Lung (tissue), 12 donors: ENCODE results near the gene ZMAT5. TPM values are rescaled to one million over a fixed set of nuclear protein-coding genes. Genes with fewer than 3 reads are reported as not detected.

Experiments
- ATAC-seq: fragments of 200-7000 bp; cut with Tn5 transposase; one replicate; pipeline ENCODE4 v1.9.1; 2020; ENCODE audit warnings: moderate number of reproducible peaks; ENCODE audit not compliant: insufficient read depth, low FRiP score
- DNase-seq, 3 donors: peaks; one replicate each; pipeline ENCODE4 v3.0.0-alpha.2; 2013 to 2017
- H3K27ac ChIP-seq, 2 donors: one replicate each; pipeline ENCODE4 v1.5.1; 2013; ENCODE audit warnings: mild to moderate bottlenecking in 2 of 2, moderate library complexity in 2 of 2, control low read depth in 1 of 2, inconsistent platforms in 1 of 2, low read depth in 1 of 2, low read length in 1 of 2
- H3K27me3 ChIP-seq, 3 donors: one replicate each; pipeline ENCODE4 v1.5.1; 2013; ENCODE audit warnings: low read length in 2 of 3; ENCODE audit not compliant: control insufficient read depth in 3 of 3, insufficient read depth in 3 of 3
- H3K36me3 ChIP-seq, 4 donors: one replicate each; pipeline ENCODE4 v1.5.1; 2013; ENCODE audit warnings: low read length in 4 of 4, mild to moderate bottlenecking in 1 of 4, moderate library complexity in 1 of 4; ENCODE audit not compliant: control insufficient read depth in 4 of 4, insufficient read depth in 4 of 4
- H3K4me1 ChIP-seq, 5 donors: one replicate each; pipeline ENCODE4 v1.5.1; 2013; ENCODE audit warnings: low read length in 5 of 5, mild to moderate bottlenecking in 2 of 5, moderate library complexity in 1 of 5; ENCODE audit not compliant: control insufficient read depth in 5 of 5, insufficient read depth in 5 of 5
- H3K4me3 ChIP-seq: one replicate; pipeline ENCODE4 v1.5.1; 2013; ENCODE audit warnings: mild to moderate bottlenecking, control low read depth, moderate library complexity
- H3K9ac ChIP-seq, 2 donors: one replicate each; pipeline ENCODE4 v1.5.1; 2013; ENCODE audit warnings: low read length in 2 of 2, control low read depth in 1 of 2; ENCODE audit not compliant: insufficient read depth in 1 of 2
- H3K9me3 ChIP-seq, 4 donors: one replicate each; pipeline ENCODE4 v1.5.1; 2013; ENCODE audit warnings: low read length in 3 of 4, mild to moderate bottlenecking in 1 of 4, moderate library complexity in 1 of 4; ENCODE audit not compliant: control insufficient read depth in 4 of 4, insufficient read depth in 3 of 4
- CTCF ChIP-seq: IDR thresholded peaks from 2 replicates; pipeline ENCODE4 v1.5.1; 2012; ENCODE audit warnings: mild to moderate bottlenecking; ENCODE audit errors: control extremely low read depth, extremely low read depth
- WGBS, 2 donors: extraction: QIAGEN DNeasy Blood & Tissue Kit; methylation state at CpG; one replicate each; pipeline ENCODE4 v1.1.7; 2013; 5-methylcytosine and 5-hydroxymethylcytosine counted together
- polyA plus RNA-seq, 2 donors: library from polyadenylated mRNA; stranded (reverse); fragments of 200-250 nt; gene quantifications; one replicate each; pipeline ENCODE4 v1.2.1, GENCODE V29; 2013
- total RNA-seq, 2 donors: library from RNA; depleted of rRNA in 1 of 2; stranded (reverse); fragments of >200 nt in 1 of 2; gene quantifications; one replicate each; pipeline ENCODE4 v1.2.1, GENCODE V29; 2014 to 2021
- donor health status: control.
- donor health status: control.
- donor health status: Bipolar disorder and iron deficiency.
- donor health status: healthy.
- donor health status: DM: yes; HTN: yes; CAD: no.

The ZMAT5 gene
- total and polyA plus RNA-seq, 4 donors: 11.2 to 32.5 (median 25.4) TPM

- ATAC-seq: no peak
- Histone ChIP-seq H3K9ac (no peak overlapping the region), H3K27me3 (peaks cover 0 to 28% (median 0%) of the 10 kb centered on the region in 3 donors), H3K4me3 (no peak overlapping the region), H3K36me3 (peaks cover 0 to 2% (median 0%) of the 10 kb centered on the region in 4 donors), H3K4me1 (peaks cover 0 to 4% (median 0%) of the 10 kb centered on the region in 5 donors), H3K9me3 (no peaks in the 10 kb centered on the region), H3K27ac (no peak overlapping the region)
- 64 to 75% methylated on average over 8 of the region's 8 CpGs for WGBS, 2 donors
- DNase-seq: no peak
- no peak for TF ChIP-seq CTCF
Observed at GRCh38 chr22:29724843-29725242, 42.0 kb downstream of the ZMAT5 start.

- no peak overlapping the region for H3K27ac ChIP-seq
- DNase-seq (no peak), ATAC-seq (no peak)
- peaks cover 0 to 37% (median 9%) of the 10 kb centered on the region in 3 donors for H3K27me3 ChIP-seq
- no peak overlapping the region for H3K4me3 ChIP-seq
- 85 to 93% methylated on average over 10 of the region's 10 CpGs for WGBS, 2 donors
- H3K36me3 ChIP-seq: no peaks in the 10 kb centered on the region
- H3K4me1 ChIP-seq: peaks cover 0 to 4% (median 0%) of the 10 kb centered on the region in 5 donors
- no peaks in the 10 kb centered on the region for H3K9me3 ChIP-seq
- no peak for TF ChIP-seq CTCF
- no peak overlapping the region for H3K9ac ChIP-seq
Observed at GRCh38 chr22:29723766-29724165, 43.0 kb downstream of the ZMAT5 start.

- no peaks in the 10 kb centered on the region for H3K36me3 ChIP-seq
- H3K4me3 ChIP-seq: no peak overlapping the region
- DNase-seq (no peak), ATAC-seq (no peak)
- H3K9me3 ChIP-seq: peaks cover 0 to 2% (median 0%) of the 10 kb centered on the region in 4 donors
- peaks cover 0 to 4% (median 0%) of the 10 kb centered on the region in 5 donors for H3K4me1 ChIP-seq
- no peak for TF ChIP-seq CTCF
- peaks cover 0 to 42% (median 9%) of the 10 kb centered on the region in 3 donors for H3K27me3 ChIP-seq
- no peak overlapping the region for H3K9ac ChIP-seq
- WGBS, 2 donors: 74 to 87% methylated on average over 16 of the region's 16 CpGs
- H3K27ac ChIP-seq: no peak overlapping the region
Observed at GRCh38 chr22:29722587-29722986, 44.2 kb downstream of the ZMAT5 start.

- Histone ChIP-seq H3K27ac (no peak overlapping the region), H3K4me3 (no peak overlapping the region), H3K9me3 (peaks cover 0 to 2% (median 0%) of the 10 kb centered on the region in 4 donors), H3K4me1 (peaks cover 0 to 4% (median 0%) of the 10 kb centered on the region in 5 donors), H3K9ac (no peak overlapping the region), H3K27me3 (peaks cover 0 to 42% (median 9%) of the 10 kb centered on the region in 3 donors), H3K36me3 (no peaks in the 10 kb centered on the region)
- DNase-seq (no peak), ATAC-seq (no peak)
- WGBS, 2 donors: 65 to 72% methylated on average over 7 of the region's 7 CpGs
- TF ChIP-seq CTCF: no peak
Observed at GRCh38 chr22:29722151-29722550, 44.7 kb downstream of the ZMAT5 start.
